ENCODE data around the gene C13orf46. TPM values are rescaled to one million over a fixed set of nuclear protein-coding genes. Genes with fewer than 3 reads are reported as not detected.
"Not testable (repeated sequence)": the region's sequence is repeated elsewhere in the genome, so short reads cannot be mapped to it uniquely, and the experiment has no call there.

C13orf46 gene
- total and polyA plus RNA-seq, 4 donors: 0.13 to 3.5 (median 1.3) TPM

GRCh38 chr13:113989585-113990300 is 15.9 kb upstream of the C13orf46 start:
- ATAC-seq (ENCODE audit: low FRiP score): no peak
- H3K4me3 ChIP-seq (ENCODE audit: low read length in 2 of 2): no peak overlapping the region
- no peaks in the 10 kb centered on the region for H3K4me1 ChIP-seq (ENCODE audit: control insufficient read depth in 1 of 2, insufficient read depth in 2 of 2, low read length in 2 of 2)
- H3K9me3 ChIP-seq (ENCODE audit: control insufficient read depth, low read length): no peaks in the 10 kb centered on the region
- H3K27me3 ChIP-seq (ENCODE audit: control insufficient read depth in 1 of 2, insufficient read depth in 2 of 2, low read length in 1 of 2): no peaks in the 10 kb centered on the region
- DNase-seq: no peak
- WGBS, 2 donors: 95 to 96% methylated on average over 8 of the region's 8 CpGs
- H3K27ac ChIP-seq (ENCODE audit: low read depth in 1 of 2, low read length in 2 of 2): no peak overlapping the region
- intact Hi-C loops (cut with DNase I): no loop called here
- peaks cover 0 to 8% of the 10 kb centered on the region in 2 donors for H3K36me3 ChIP-seq (ENCODE audit: control insufficient read depth in 1 of 2, insufficient read depth in 2 of 2, low read length in 1 of 2)

- ATAC-seq (ENCODE audit: low FRiP score); H3K4me3 ChIP-seq (ENCODE audit: low read length in 2 of 2); H3K27me3 ChIP-seq (ENCODE audit: control insufficient read depth in 1 of 2, insufficient read depth in 2 of 2, low read length in 1 of 2); H3K36me3 ChIP-seq (ENCODE audit: control insufficient read depth in 1 of 2, insufficient read depth in 2 of 2, low read length in 1 of 2); intact Hi-C loops (cut with DNase I); H3K9me3 ChIP-seq (ENCODE audit: control insufficient read depth, low read length); H3K4me1 ChIP-seq (ENCODE audit: control insufficient read depth in 1 of 2, insufficient read depth in 2 of 2, low read length in 2 of 2); H3K27ac ChIP-seq (ENCODE audit: low read depth in 1 of 2, low read length in 2 of 2); DNase-seq: not testable (repeated sequence)
- 95 to 98% methylated on average over 6 of the region's 6 CpGs for WGBS, 2 donors
These were observed 15.0 kb upstream of the C13orf46 start for GRCh38 chr13:113988859-113989258.

GRCh38 chr13:113982296-113982661 is 8.4 kb upstream of the C13orf46 start:
- DNase-seq (peak; percentile 27 to 55), ATAC-seq (ENCODE audit: low FRiP score) (no peak)
- 96 to 97% methylated on average over 15 of the region's 15 CpGs for WGBS, 2 donors
- Histone ChIP-seq H3K9me3 (ENCODE audit: control insufficient read depth, low read length) (no peaks in the 10 kb centered on the region), H3K27me3 (ENCODE audit: control insufficient read depth in 1 of 2, insufficient read depth in 2 of 2, low read length in 1 of 2) (no peaks in the 10 kb centered on the region), H3K4me3 (ENCODE audit: low read length in 2 of 2) (no peak overlapping the region), H3K4me1 (ENCODE audit: control insufficient read depth in 1 of 2, insufficient read depth in 2 of 2, low read length in 2 of 2) (no peaks in the 10 kb centered on the region), H3K36me3 (ENCODE audit: control insufficient read depth in 1 of 2, insufficient read depth in 2 of 2, low read length in 1 of 2) (no peaks in the 10 kb centered on the region), H3K27ac (ENCODE audit: low read depth in 1 of 2, low read length in 2 of 2) (no peak overlapping the region)
- intact Hi-C loops (cut with DNase I): no loop called here

GRCh38 chr13:113981611-113982295 is 7.9 kb upstream of the C13orf46 start:
- peak; percentile 30 to 69 for DNase-seq
- Histone ChIP-seq H3K36me3 (ENCODE audit: control insufficient read depth in 1 of 2, insufficient read depth in 2 of 2, low read length in 1 of 2) (no peaks in the 10 kb centered on the region), H3K27ac (ENCODE audit: low read depth in 1 of 2, low read length in 2 of 2) (no peak overlapping the region)

GRCh38 chr13:113981194-113981605 is 7.3 kb upstream of the C13orf46 start:
- peak in 1 of 2 donors; percentile 42 for DNase-seq
- no peak overlapping the region for H3K4me3 ChIP-seq (ENCODE audit: low read length in 2 of 2)

More at GRCh38 chr13:113981611-113982295, 7.9 kb upstream of the C13orf46 start:
- Histone ChIP-seq H3K4me3 (ENCODE audit: low read length in 2 of 2) (no peak overlapping the region), H3K27me3 (ENCODE audit: control insufficient read depth in 1 of 2, insufficient read depth in 2 of 2, low read length in 1 of 2) (no peaks in the 10 kb centered on the region), H3K9me3 (ENCODE audit: control insufficient read depth, low read length) (no peaks in the 10 kb centered on the region), H3K4me1 (ENCODE audit: control insufficient read depth in 1 of 2, insufficient read depth in 2 of 2, low read length in 2 of 2) (no peaks in the 10 kb centered on the region)
- peak; percentile 48 for ATAC-seq (ENCODE audit: low FRiP score)
- intact Hi-C loops (cut with DNase I): no loop called here
- WGBS, 2 donors: 90 to 91% methylated on average over 28 of the region's 28 CpGs

GRCh38 chr13:113980489-113981064 is 6.7 kb upstream of the C13orf46 start:
- WGBS, 2 donors: 91 to 92% methylated on average over 12 of the region's 12 CpGs
- no peaks in the 10 kb centered on the region for H3K36me3 ChIP-seq (ENCODE audit: control insufficient read depth in 1 of 2, insufficient read depth in 2 of 2, low read length in 1 of 2)
- no peaks in the 10 kb centered on the region for H3K4me1 ChIP-seq (ENCODE audit: control insufficient read depth in 1 of 2, insufficient read depth in 2 of 2, low read length in 2 of 2)
- H3K27ac ChIP-seq (ENCODE audit: low read depth in 1 of 2, low read length in 2 of 2): no peak overlapping the region
- no peak for ATAC-seq (ENCODE audit: low FRiP score)
- no peak overlapping the region for H3K4me3 ChIP-seq (ENCODE audit: low read length in 2 of 2)
- H3K27me3 ChIP-seq (ENCODE audit: control insufficient read depth in 1 of 2, insufficient read depth in 2 of 2, low read length in 1 of 2): no peaks in the 10 kb centered on the region
- intact Hi-C loops (cut with DNase I): no loop called here
- peak; percentile 29 to 34 for DNase-seq
- no peaks in the 10 kb centered on the region for H3K9me3 ChIP-seq (ENCODE audit: control insufficient read depth, low read length)

More at GRCh38 chr13:113981194-113981605, 7.3 kb upstream of the C13orf46 start:
- Histone ChIP-seq H3K4me1 (ENCODE audit: control insufficient read depth in 1 of 2, insufficient read depth in 2 of 2, low read length in 2 of 2) (no peaks in the 10 kb centered on the region), H3K9me3 (ENCODE audit: control insufficient read depth, low read length) (no peaks in the 10 kb centered on the region), H3K36me3 (ENCODE audit: control insufficient read depth in 1 of 2, insufficient read depth in 2 of 2, low read length in 1 of 2) (no peaks in the 10 kb centered on the region), H3K27ac (ENCODE audit: low read depth in 1 of 2, low read length in 2 of 2) (no peak overlapping the region), H3K27me3 (ENCODE audit: control insufficient read depth in 1 of 2, insufficient read depth in 2 of 2, low read length in 1 of 2) (no peaks in the 10 kb centered on the region)
- peak; percentile 34 for ATAC-seq (ENCODE audit: low FRiP score)
- WGBS, 2 donors: 83 to 85% methylated on average over 16 of the region's 16 CpGs
- intact Hi-C loops (cut with DNase I): no loop called here

GRCh38 chr13:113979791-113980471 is 6.1 kb upstream of the C13orf46 start:
- DNase-seq (peak; percentile 33 to 58), ATAC-seq (ENCODE audit: low FRiP score) (no peak)
- WGBS, 2 donors: 93% methylated on average over 20 of the region's 20 CpGs
- Histone ChIP-seq H3K27me3 (ENCODE audit: control insufficient read depth in 1 of 2, insufficient read depth in 2 of 2, low read length in 1 of 2) (no peaks in the 10 kb centered on the region), H3K4me3 (ENCODE audit: low read length in 2 of 2) (no peak overlapping the region), H3K27ac (ENCODE audit: low read depth in 1 of 2, low read length in 2 of 2) (no peak overlapping the region), H3K9me3 (ENCODE audit: control insufficient read depth, low read length) (no peaks in the 10 kb centered on the region), H3K36me3 (ENCODE audit: control insufficient read depth in 1 of 2, insufficient read depth in 2 of 2, low read length in 1 of 2) (no peaks in the 10 kb centered on the region), H3K4me1 (ENCODE audit: control insufficient read depth in 1 of 2, insufficient read depth in 2 of 2, low read length in 2 of 2) (no peaks in the 10 kb centered on the region)
- intact Hi-C loops (cut with DNase I): no loop called here

- no peaks in the 10 kb centered on the region for H3K9me3 ChIP-seq (ENCODE audit: control insufficient read depth, low read length)
- H3K27me3 ChIP-seq (ENCODE audit: control insufficient read depth in 1 of 2, insufficient read depth in 2 of 2, low read length in 1 of 2): no peaks in the 10 kb centered on the region
- no peaks in the 10 kb centered on the region for H3K36me3 ChIP-seq (ENCODE audit: control insufficient read depth in 1 of 2, insufficient read depth in 2 of 2, low read length in 1 of 2)
- ATAC-seq (ENCODE audit: low FRiP score) (no peak), DNase-seq (peak; percentile 29 to 71)
- no peak overlapping the region for H3K27ac ChIP-seq (ENCODE audit: low read depth in 1 of 2, low read length in 2 of 2)
- H3K4me1 ChIP-seq (ENCODE audit: control insufficient read depth in 1 of 2, insufficient read depth in 2 of 2, low read length in 2 of 2): no peaks in the 10 kb centered on the region
- 92% methylated on average over 41 of the region's 41 CpGs for WGBS, 2 donors
- intact Hi-C loops (cut with DNase I): no loop called here
- no peak overlapping the region for H3K4me3 ChIP-seq (ENCODE audit: low read length in 2 of 2)
These were observed 5.0 kb upstream of the C13orf46 start for GRCh38 chr13:113978741-113979481.
